ENCODE measurements around the gene KRT77. TPM values are rescaled to one million over a fixed set of nuclear protein-coding genes. Genes with fewer than 3 reads are reported as not detected.

KRT77 gene
- total and polyA plus RNA-seq, 2 experiments from 2014 or later = not detected

DNA sequence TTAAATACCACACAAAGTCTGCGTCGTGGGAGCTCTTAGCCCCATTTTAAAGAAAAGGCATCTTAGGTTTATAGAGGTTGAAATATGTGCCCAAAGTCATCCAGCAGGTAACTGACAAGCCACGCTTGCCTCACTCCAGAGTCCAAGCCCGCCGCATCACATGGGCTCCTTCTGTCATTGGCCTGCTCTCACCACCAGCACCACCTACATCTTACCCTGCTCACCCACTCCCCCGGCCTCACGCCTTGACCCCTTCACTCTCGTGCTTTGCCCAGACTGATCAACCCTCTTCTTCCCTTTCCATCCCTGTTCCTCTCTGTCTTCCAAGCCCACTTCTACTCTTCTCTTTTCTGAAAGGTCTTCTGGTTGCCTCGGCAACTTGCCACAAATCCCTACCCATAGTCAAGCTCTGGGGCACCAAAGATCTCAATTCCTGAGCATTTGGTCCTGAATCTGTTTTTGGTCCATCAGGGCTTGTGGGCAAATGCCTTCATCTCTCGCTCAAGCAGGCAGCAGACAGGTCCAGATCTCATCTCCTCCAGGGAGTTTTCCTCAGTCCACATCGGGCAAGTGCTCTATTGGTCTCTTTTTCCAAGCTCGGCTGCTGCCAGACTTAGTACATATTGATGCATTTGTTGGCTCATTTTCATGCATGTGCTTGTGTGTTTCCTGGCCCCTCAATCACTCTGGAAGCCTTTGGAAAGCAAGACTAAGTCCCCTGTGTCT lies 19.6 kb downstream of the KRT77 start:
- H3K79me2 ChIP-seq (replicated peaks; ENCODE audit: insufficient read depth) = no peaks in the 10 kb centered on the region
- Mint-ChIP-seq H3K9me3 (no peaks in the 10 kb centered on the region), H3K4me1 (no peaks in the 10 kb centered on the region; the same call in 2 of the 3 replicates), H3K4me3 (no peak overlapping the region), H3K36me3 (ENCODE audit: low read depth) (no peaks in the 10 kb centered on the region), H3K27me3 (ENCODE audit: insufficient read depth, low read depth, poor library complexity) (peaks cover 7% of the 10 kb centered on the region), H3K27ac (no peak overlapping the region)
- H3K36me3 ChIP-seq (ENCODE audit: insufficient read depth) = no peaks in the 10 kb centered on the region
- no peak overlapping the region for H3K4me2 ChIP-seq
- peaks cover 9% of the 10 kb centered on the region; the same call in 1 of the 2 replicates for H3K9me2 ChIP-seq (ENCODE audit: insufficient read depth)
- TF ChIP-seq STAT1 (IDR thresholded peaks at IDR 0.05; ENCODE audit: unreplicated experiment) (no peak), ZNF462 (CRISPR knock-in tag; IDR thresholded peaks at IDR 0.05) (no peak), POLR2AphosphoS5 (IDR thresholded peaks at IDR 0.05; ENCODE audit: low read depth) (no peak), JUNB (IDR thresholded peaks at IDR 0.05; ENCODE audit: unreplicated experiment) (no peak), ZNF331 (CRISPR knock-in tag; IDR thresholded peaks at IDR 0.05; ENCODE audit: low read depth) (no peak), CTCF (conservative IDR thresholded peaks at IDR 0.05; ENCODE audit: low read depth in 2 of 2) (no peak), EZH2 (IDR thresholded peaks at IDR 0.05; ENCODE audit: low read depth, unreplicated experiment) (no peak), NANOG (IDR thresholded peaks at IDR 0.05; ENCODE audit: borderline replicate concordance) (no peak), CREB1 (CRISPR knock-in tag; IDR thresholded peaks at IDR 0.05; ENCODE audit: low read depth) (no peak), ZNF114 (CRISPR knock-in tag; IDR thresholded peaks at IDR 0.05) (no peak), EZH2phosphoT487 (IDR thresholded peaks at IDR 0.05; ENCODE audit: unreplicated experiment) (no peak)
- TF ChIP-seq, protein P1, sequence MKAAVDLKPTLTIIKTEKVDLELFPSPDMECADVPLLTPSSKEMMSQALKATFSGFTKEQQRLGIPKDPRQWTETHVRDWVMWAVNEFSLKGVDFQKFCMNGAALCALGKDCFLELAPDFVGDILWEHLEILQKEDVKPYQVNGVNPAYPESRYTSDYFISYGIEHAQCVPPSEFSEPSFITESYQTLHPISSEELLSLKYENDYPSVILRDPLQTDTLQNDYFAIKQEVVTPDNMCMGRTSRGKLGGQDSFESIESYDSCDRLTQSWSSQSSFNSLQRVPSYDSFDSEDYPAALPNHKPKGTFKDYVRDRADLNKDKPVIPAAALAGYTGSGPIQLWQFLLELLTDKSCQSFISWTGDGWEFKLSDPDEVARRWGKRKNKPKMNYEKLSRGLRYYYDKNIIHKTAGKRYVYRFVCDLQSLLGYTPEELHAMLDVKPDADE (IDR thresholded peaks at IDR 0.05) = no peak
- TF ChIP-seq, protein P2, sequence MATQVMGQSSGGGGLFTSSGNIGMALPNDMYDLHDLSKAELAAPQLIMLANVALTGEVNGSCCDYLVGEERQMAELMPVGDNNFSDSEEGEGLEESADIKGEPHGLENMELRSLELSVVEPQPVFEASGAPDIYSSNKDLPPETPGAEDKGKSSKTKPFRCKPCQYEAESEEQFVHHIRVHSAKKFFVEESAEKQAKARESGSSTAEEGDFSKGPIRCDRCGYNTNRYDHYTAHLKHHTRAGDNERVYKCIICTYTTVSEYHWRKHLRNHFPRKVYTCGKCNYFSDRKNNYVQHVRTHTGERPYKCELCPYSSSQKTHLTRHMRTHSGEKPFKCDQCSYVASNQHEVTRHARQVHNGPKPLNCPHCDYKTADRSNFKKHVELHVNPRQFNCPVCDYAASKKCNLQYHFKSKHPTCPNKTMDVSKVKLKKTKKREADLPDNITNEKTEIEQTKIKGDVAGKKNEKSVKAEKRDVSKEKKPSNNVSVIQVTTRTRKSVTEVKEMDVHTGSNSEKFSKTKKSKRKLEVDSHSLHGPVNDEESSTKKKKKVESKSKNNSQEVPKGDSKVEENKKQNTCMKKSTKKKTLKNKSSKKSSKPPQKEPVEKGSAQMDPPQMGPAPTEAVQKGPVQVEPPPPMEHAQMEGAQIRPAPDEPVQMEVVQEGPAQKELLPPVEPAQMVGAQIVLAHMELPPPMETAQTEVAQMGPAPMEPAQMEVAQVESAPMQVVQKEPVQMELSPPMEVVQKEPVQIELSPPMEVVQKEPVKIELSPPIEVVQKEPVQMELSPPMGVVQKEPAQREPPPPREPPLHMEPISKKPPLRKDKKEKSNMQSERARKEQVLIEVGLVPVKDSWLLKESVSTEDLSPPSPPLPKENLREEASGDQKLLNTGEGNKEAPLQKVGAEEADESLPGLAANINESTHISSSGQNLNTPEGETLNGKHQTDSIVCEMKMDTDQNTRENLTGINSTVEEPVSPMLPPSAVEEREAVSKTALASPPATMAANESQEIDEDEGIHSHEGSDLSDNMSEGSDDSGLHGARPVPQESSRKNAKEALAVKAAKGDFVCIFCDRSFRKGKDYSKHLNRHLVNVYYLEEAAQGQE (IDR thresholded peaks at IDR 0.05; ENCODE audit: unreplicated experiment) = no peak
- no peak overlapping the region for H3K4me3 ChIP-seq
- ATAC-seq (no peak), DNase-seq (ENCODE audit: low spot score) (no peak)
- no peak overlapping the region for H3K27ac ChIP-seq (ENCODE audit: low read depth)
- no peak overlapping the region for H2AFZ ChIP-seq
- H3K27me3 ChIP-seq (ENCODE audit: insufficient read depth) = no peaks in the 10 kb centered on the region
- H3F3A ChIP-seq (replicated peaks; ENCODE audit: low read depth) = no peaks in the 10 kb centered on the region
- no peaks in the 10 kb centered on the region for H4K20me1 ChIP-seq (replicated peaks; ENCODE audit: insufficient read depth)
- no peaks in the 10 kb centered on the region for H3K4me1 ChIP-seq (ENCODE audit: insufficient read depth)

Measured in GM23338 (cell line).